Measurements from ENCODE around the gene HCRTR2.

GRCh38 chr6:55142610-55143009, 31.7 kb upstream of the HCRTR2 start:
- TF ChIP-seq CTCF (IDR thresholded peaks at IDR 0.05; ENCODE audit: insufficient read depth, low read length) = no peak
- TF ChIP-seq POLR2AphosphoS5 (IDR thresholded peaks at IDR 0.05; ENCODE audit: low read depth) = no peak
- TF ChIP-seq GABPA (IDR thresholded peaks at IDR 0.05; ENCODE audit: low read depth) = no peak
- TF ChIP-seq, protein P1, sequence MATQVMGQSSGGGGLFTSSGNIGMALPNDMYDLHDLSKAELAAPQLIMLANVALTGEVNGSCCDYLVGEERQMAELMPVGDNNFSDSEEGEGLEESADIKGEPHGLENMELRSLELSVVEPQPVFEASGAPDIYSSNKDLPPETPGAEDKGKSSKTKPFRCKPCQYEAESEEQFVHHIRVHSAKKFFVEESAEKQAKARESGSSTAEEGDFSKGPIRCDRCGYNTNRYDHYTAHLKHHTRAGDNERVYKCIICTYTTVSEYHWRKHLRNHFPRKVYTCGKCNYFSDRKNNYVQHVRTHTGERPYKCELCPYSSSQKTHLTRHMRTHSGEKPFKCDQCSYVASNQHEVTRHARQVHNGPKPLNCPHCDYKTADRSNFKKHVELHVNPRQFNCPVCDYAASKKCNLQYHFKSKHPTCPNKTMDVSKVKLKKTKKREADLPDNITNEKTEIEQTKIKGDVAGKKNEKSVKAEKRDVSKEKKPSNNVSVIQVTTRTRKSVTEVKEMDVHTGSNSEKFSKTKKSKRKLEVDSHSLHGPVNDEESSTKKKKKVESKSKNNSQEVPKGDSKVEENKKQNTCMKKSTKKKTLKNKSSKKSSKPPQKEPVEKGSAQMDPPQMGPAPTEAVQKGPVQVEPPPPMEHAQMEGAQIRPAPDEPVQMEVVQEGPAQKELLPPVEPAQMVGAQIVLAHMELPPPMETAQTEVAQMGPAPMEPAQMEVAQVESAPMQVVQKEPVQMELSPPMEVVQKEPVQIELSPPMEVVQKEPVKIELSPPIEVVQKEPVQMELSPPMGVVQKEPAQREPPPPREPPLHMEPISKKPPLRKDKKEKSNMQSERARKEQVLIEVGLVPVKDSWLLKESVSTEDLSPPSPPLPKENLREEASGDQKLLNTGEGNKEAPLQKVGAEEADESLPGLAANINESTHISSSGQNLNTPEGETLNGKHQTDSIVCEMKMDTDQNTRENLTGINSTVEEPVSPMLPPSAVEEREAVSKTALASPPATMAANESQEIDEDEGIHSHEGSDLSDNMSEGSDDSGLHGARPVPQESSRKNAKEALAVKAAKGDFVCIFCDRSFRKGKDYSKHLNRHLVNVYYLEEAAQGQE (IDR thresholded peaks at IDR 0.05; ENCODE audit: insufficient replicate concordance, low read depth) = no peak

All from HL-60 (cell line).